Neural cell (in vitro differentiated cells): Measurements from ENCODE around the gene VSTM2B.

Experiments used
- EP300 ChIP-seq: fragments of 450-650 bp; conservative IDR thresholded peaks from 2 replicates; pipeline ENCODE4 v1.6.1; 2014; ENCODE audit warnings: antibody characterized with exemption, mild to moderate bottlenecking, moderate library complexity; ENCODE audit not compliant: poor library complexity, severe bottlenecking
- POLR2AphosphoS5 ChIP-seq: IDR thresholded peaks from 2 replicates; pipeline ENCODE4 v1.6.1; 2012
- SMC3 ChIP-seq: fragments of 450-650 bp; conservative IDR thresholded peaks from 2 replicates; pipeline ENCODE4 v1.6.1; 2014; ENCODE audit warnings: antibody characterized with exemption, mild to moderate bottlenecking, moderate library complexity; ENCODE audit not compliant: poor library complexity
- TF ChIP-seq, protein P1 (sequence below): fragments of 450-650 bp; IDR thresholded peaks from 2 replicates; pipeline ENCODE4 v1.5.1; 2014; ENCODE audit warnings: antibody characterized with exemption, mild to moderate bottlenecking, moderate library complexity; ENCODE audit not compliant: poor library complexity, severe bottlenecking

DNA sequence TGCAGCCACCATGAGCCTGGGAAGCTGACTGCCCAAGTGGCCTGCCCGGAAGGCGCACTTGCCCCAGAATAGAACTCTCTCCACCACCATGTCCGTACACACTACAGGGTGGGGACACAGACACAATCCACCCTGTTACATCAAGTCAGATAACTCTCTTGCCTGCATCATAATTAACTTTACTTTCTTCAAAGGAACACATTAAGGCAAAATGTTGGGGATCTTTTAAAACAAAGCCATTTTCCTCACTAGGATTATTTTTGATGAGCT is 23.3 kb upstream of the VSTM2B start:
- TF ChIP-seq, protein P1, sequence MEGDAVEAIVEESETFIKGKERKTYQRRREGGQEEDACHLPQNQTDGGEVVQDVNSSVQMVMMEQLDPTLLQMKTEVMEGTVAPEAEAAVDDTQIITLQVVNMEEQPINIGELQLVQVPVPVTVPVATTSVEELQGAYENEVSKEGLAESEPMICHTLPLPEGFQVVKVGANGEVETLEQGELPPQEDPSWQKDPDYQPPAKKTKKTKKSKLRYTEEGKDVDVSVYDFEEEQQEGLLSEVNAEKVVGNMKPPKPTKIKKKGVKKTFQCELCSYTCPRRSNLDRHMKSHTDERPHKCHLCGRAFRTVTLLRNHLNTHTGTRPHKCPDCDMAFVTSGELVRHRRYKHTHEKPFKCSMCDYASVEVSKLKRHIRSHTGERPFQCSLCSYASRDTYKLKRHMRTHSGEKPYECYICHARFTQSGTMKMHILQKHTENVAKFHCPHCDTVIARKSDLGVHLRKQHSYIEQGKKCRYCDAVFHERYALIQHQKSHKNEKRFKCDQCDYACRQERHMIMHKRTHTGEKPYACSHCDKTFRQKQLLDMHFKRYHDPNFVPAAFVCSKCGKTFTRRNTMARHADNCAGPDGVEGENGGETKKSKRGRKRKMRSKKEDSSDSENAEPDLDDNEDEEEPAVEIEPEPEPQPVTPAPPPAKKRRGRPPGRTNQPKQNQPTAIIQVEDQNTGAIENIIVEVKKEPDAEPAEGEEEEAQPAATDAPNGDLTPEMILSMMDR = no peak
- TF ChIP-seq EP300 = no peak
- TF ChIP-seq SMC3 = no peak
- TF ChIP-seq POLR2AphosphoS5 = no peak
